ENCODE results near the gene MAP7.

DNA sequence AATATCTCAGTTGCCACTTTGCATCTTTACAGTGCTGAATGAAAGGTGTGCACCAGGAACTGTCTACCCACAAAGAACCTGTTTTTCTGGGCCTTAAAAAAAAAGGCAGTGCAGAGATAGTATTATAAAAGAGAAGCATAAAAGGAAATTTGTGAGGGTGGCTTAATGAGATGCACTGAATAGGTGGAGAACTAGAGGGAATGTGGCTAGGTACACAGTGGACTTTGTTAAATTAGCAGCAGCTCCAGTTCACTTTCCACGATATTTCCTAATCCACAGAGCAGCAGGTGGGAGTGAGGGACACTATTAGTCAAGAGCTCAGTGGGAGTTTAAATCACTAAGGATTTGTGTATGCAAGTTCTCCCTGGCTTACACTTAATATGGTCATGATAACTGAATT is 38.8 kb downstream of the MAP7 start:
- TF ChIP-seq, protein P1, sequence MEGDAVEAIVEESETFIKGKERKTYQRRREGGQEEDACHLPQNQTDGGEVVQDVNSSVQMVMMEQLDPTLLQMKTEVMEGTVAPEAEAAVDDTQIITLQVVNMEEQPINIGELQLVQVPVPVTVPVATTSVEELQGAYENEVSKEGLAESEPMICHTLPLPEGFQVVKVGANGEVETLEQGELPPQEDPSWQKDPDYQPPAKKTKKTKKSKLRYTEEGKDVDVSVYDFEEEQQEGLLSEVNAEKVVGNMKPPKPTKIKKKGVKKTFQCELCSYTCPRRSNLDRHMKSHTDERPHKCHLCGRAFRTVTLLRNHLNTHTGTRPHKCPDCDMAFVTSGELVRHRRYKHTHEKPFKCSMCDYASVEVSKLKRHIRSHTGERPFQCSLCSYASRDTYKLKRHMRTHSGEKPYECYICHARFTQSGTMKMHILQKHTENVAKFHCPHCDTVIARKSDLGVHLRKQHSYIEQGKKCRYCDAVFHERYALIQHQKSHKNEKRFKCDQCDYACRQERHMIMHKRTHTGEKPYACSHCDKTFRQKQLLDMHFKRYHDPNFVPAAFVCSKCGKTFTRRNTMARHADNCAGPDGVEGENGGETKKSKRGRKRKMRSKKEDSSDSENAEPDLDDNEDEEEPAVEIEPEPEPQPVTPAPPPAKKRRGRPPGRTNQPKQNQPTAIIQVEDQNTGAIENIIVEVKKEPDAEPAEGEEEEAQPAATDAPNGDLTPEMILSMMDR (IDR thresholded peaks at IDR 0.05) = no peak
- TF ChIP-seq POLR2A (IDR thresholded peaks at IDR 0.05) = no peak

All from esophagus squamous epithelium (tissue), 4 donors.